Neural progenitor cell (in vitro differentiated cells): Measurements from ENCODE around the gene LMBRD2. TPM values are rescaled to one million over a fixed set of nuclear protein-coding genes. Genes with fewer than 3 reads are reported as not detected.

Experiments used
- DNase-seq: peaks from one replicate; pipeline ENCODE4 v3.0.0-alpha.2; 2016; ENCODE audit warnings: low spot score
- H2AFZ ChIP-seq: fragments of 200-600 bp; sonication (generic); replicated peaks from 2 replicates; pipeline ENCODE4 v1.6.1; 2016; ENCODE audit warnings: antibody characterized with exemption
- H3F3A ChIP-seq: fragments of 200-600 bp; sonication (generic); 2 replicates; pipeline ENCODE4 v1.6.1; 2016; ENCODE audit warnings: antibody characterized with exemption, low read depth
- H3K27ac ChIP-seq: fragments of 200-600 bp; sonication (generic); 2 replicates; pipeline ENCODE4 v1.5.1; 2016; ENCODE audit warnings: mild to moderate bottlenecking
- H3K27me3 ChIP-seq: fragments of 200-600 bp; sonication (generic); 2 replicates; pipeline ENCODE4 v1.6.1; 2016; ENCODE audit warnings: mild to moderate bottlenecking, moderate library complexity
- H3K36me3 ChIP-seq: fragments of 200-600 bp; sonication (generic); 2 replicates; pipeline ENCODE4 v1.5.1; 2016
- H3K4me1 ChIP-seq: fragments of 200-600 bp; sonication (generic); 2 replicates; pipeline ENCODE4 v1.6.1; 2016; ENCODE audit warnings: mixed run types
- H3K4me2 ChIP-seq: fragments of 200-600 bp; sonication (generic); 2 replicates; pipeline ENCODE4 v1.6.1; 2016
- H3K4me3 ChIP-seq: fragments of 200-600 bp; sonication (generic); 2 replicates; pipeline ENCODE4 v1.5.1; 2016
- H3K79me2 ChIP-seq: fragments of 200-600 bp; sonication (generic); 2 replicates; pipeline ENCODE4 v1.6.1; 2016; ENCODE audit warnings: low read depth
- H3K9ac ChIP-seq: fragments of 200-600 bp; sonication (generic); 2 replicates; pipeline ENCODE4 v1.6.1; 2016
- H3K9me3 ChIP-seq: fragments of 200-600 bp; sonication (generic); 2 replicates; pipeline ENCODE4 v1.5.1; 2016; ENCODE audit warnings: low read depth
- H4K20me1 ChIP-seq: fragments of 200-600 bp; sonication (generic); 2 replicates; pipeline ENCODE4 v1.6.1; 2016; ENCODE audit warnings: low read depth
- H3K27ac Mint-ChIP-seq: 3 replicates; pipeline ENCODE4 v1.8.0; 2021; ENCODE audit warnings: mixed read lengths
- H3K27me3 Mint-ChIP-seq: 2 replicates; pipeline ENCODE4 v1.8.0; 2022; ENCODE audit warnings: low read depth, mild to moderate bottlenecking, inconsistent platforms, moderate library complexity, mixed read lengths; ENCODE audit not compliant: insufficient read depth
- H3K36me3 Mint-ChIP-seq: 3 replicates; pipeline ENCODE4 v1.8.0; 2021; ENCODE audit warnings: mixed read lengths
- H3K4me1 Mint-ChIP-seq: 3 replicates; pipeline ENCODE4 v1.8.0; 2021; ENCODE audit warnings: mixed read lengths
- H3K4me3 Mint-ChIP-seq: 3 replicates; pipeline ENCODE4 v1.8.0; 2021; ENCODE audit warnings: mild to moderate bottlenecking, moderate library complexity, mixed read lengths
- H3K9me3 Mint-ChIP-seq: 3 replicates; pipeline ENCODE4 v1.8.0; 2020; ENCODE audit warnings: mixed read lengths
- CTCF ChIP-seq: fragments of 200-600 bp; sonication (generic); IDR thresholded peaks from 2 replicates; pipeline ENCODE4 v1.5.1; 2017; ENCODE audit warnings: antibody characterized with exemption, mild to moderate bottlenecking
- EZH2 ChIP-seq: fragments of 200-600 bp; sonication (generic); IDR thresholded peaks from 2 replicates; pipeline ENCODE4 v1.6.1; 2017; ENCODE audit warnings: antibody characterized with exemption, mild to moderate bottlenecking, moderate library complexity
- EZH2phosphoT487 ChIP-seq: fragments of 200-600 bp; sonication (generic); IDR thresholded peaks from 2 replicates; pipeline ENCODE4 v1.6.1; 2017; ENCODE audit warnings: antibody characterized with exemption
- total RNA-seq: library from RNA; depleted of rRNA; stranded (reverse); fragments of >200 nt; gene quantifications from 2 replicates; pipeline ENCODE4 v1.2.3, GENCODE V29; 2015; ENCODE audit warnings: low replicate concordance

Gene LMBRD2
- total RNA-seq, 1 donor from 2014 or later = 11.8 TPM

- Histone ChIP-seq H3K4me3 (no peak overlapping the region), H3K27me3 (no peaks in the 10 kb centered on the region), H3F3A (peaks cover 5% of the 10 kb centered on the region), H3K9me3 (no peaks in the 10 kb centered on the region), H3K4me1 (peaks cover 12% of the 10 kb centered on the region), H3K4me2 (no peak overlapping the region), H3K9ac (no peak overlapping the region), H4K20me1 (peaks cover 30% of the 10 kb centered on the region), H3K79me2 (peaks cover 89% of the 10 kb centered on the region), H3K27ac (no peak overlapping the region), H2AFZ (no peak overlapping the region), H3K36me3 (peaks cover 9% of the 10 kb centered on the region)
- TF ChIP-seq CTCF = no peak
- no peak for TF ChIP-seq EZH2phosphoT487
- TF ChIP-seq EZH2 = no peak
- H3K27ac Mint-ChIP-seq = no peak overlapping the region
- DNase-seq = no peak
- H3K4me3 Mint-ChIP-seq = no peak overlapping the region
- peaks cover 4% of the 10 kb centered on the region for H3K27me3 Mint-ChIP-seq
- peaks cover 42% of the 10 kb centered on the region for H3K36me3 Mint-ChIP-seq
- H3K4me1 Mint-ChIP-seq = peaks cover 27% of the 10 kb centered on the region
- no peaks in the 10 kb centered on the region for H3K9me3 Mint-ChIP-seq
Observed at GRCh38 chr5:36156121-36156601, 4.5 kb upstream of the LMBRD2 start.

- peaks cover 13% of the 10 kb centered on the region for H3K4me1 ChIP-seq
- H2AFZ ChIP-seq = no peak overlapping the region
- no peak overlapping the region for H3K4me2 ChIP-seq
- Mint-ChIP-seq H3K27ac (no peak overlapping the region), H3K36me3 (peaks cover 42% of the 10 kb centered on the region), H3K4me3 (no peak overlapping the region), H3K27me3 (peaks cover 4% of the 10 kb centered on the region), H3K4me1 (peaks cover 35% of the 10 kb centered on the region), H3K9me3 (no peaks in the 10 kb centered on the region)
- H3K4me3 ChIP-seq = no peak overlapping the region
- H3K9ac ChIP-seq = no peak overlapping the region
- H3K27me3 ChIP-seq = no peaks in the 10 kb centered on the region
- H3K9me3 ChIP-seq = no peaks in the 10 kb centered on the region
- DNase-seq = no peak
- peaks cover 7% of the 10 kb centered on the region for H3F3A ChIP-seq
- H3K36me3 ChIP-seq = peaks cover 9% of the 10 kb centered on the region
- H3K27ac ChIP-seq = no peak overlapping the region
- no peak for TF ChIP-seq EZH2phosphoT487
- TF ChIP-seq EZH2 = no peak
- no peak for TF ChIP-seq CTCF
- peaks cover 86% of the 10 kb centered on the region for H3K79me2 ChIP-seq
- peaks cover 24% of the 10 kb centered on the region for H4K20me1 ChIP-seq
Observed at GRCh38 chr5:36155291-36155690, 3.6 kb upstream of the LMBRD2 start.

GRCh38 chr5:36153726-36154125 lies 2.0 kb upstream of the LMBRD2 start:
- Histone ChIP-seq H4K20me1 (peaks cover 16% of the 10 kb centered on the region), H3K36me3 (peaks cover 9% of the 10 kb centered on the region), H3K4me2 (peak overlapping the region; percentile 92), H3K4me3 (peak overlapping the region; percentile 78), H3K9me3 (no peaks in the 10 kb centered on the region), H3F3A (peaks cover 7% of the 10 kb centered on the region), H3K79me2 (peaks cover 76% of the 10 kb centered on the region), H2AFZ (no peak overlapping the region), H3K27ac (no peak overlapping the region), H3K27me3 (no peaks in the 10 kb centered on the region), H3K9ac (no peak overlapping the region), H3K4me1 (peaks cover 17% of the 10 kb centered on the region)
- no peak for DNase-seq
- no peaks in the 10 kb centered on the region for H3K9me3 Mint-ChIP-seq
- H3K4me3 Mint-ChIP-seq = peak overlapping the region; percentile 95
- H3K36me3 Mint-ChIP-seq = peaks cover 36% of the 10 kb centered on the region
- TF ChIP-seq CTCF (no peak), EZH2 (no peak), EZH2phosphoT487 (no peak)
- no peak overlapping the region for H3K27ac Mint-ChIP-seq
- peaks cover 36% of the 10 kb centered on the region for H3K4me1 Mint-ChIP-seq
- H3K27me3 Mint-ChIP-seq = peaks cover 4% of the 10 kb centered on the region
